GM12878 (cell line): ENCODE results near the gene CRHR2. TPM values are rescaled to one million over a fixed set of nuclear protein-coding genes. Genes with fewer than 3 reads are reported as not detected.

Source experiments
- ATAC-seq: fragments of 200-7000 bp; cut with Tn5 transposase; 3 replicates; pipeline ENCODE4 v1.9.1; 2020; ENCODE audit warnings: mild to moderate bottlenecking, moderate library complexity
- BruUV-seq: library from RNA; stranded (reverse); fragments of 400-500 nt; replicated peaks from 2 replicates; lab custom pipeline; 2021; lab: Mats Ljungman, UMichigan
- CTCF ChIA-PET: fragments of 300-600 bp; sonication (Branson Sonifier 250); formaldehyde crosslinking; extraction: SDS; loops from one replicate; lab custom pipeline; 2021; ENCODE audit warnings: inconsistent platforms; lab: Yijun Ruan, JAX
- POLR2A ChIA-PET: fragments of 350-600 bp; formaldehyde crosslinking; extraction: SDS; loops from one replicate; lab custom pipeline; 2021; ENCODE audit warnings: inconsistent platforms; lab: Charles Lee
- RAD21 ChIA-PET: fragments of 300-600 bp; sonication (Branson Sonifier 250); formaldehyde crosslinking; loops from one replicate; lab custom pipeline; 2023; ENCODE audit warnings: antibody characterized with exemption; ENCODE audit not compliant: unreplicated experiment; lab: Charles Lee
- SMC1A ChIA-PET: fragments of 300-600 bp; sonication (Branson Sonifier 250); formaldehyde crosslinking; loops from one replicate; lab custom pipeline; 2023; ENCODE audit not compliant: unreplicated experiment, uncharacterized antibody; lab: Charles Lee
- DNase-seq: peaks from one replicate; pipeline ENCODE4 v3.0.0-alpha.2; 2011; ENCODE audit warnings: low read depth, low spot score
- FAIRE-seq: peaks from 3 replicates; lab custom pipeline; 2011; peaks lifted over from hg19 to GRCh38; lab: Jason Lieb, UNC
- H2AFZ ChIP-seq: 2 replicates; pipeline ENCODE4 v1.6.0; 2011; ENCODE audit warnings: low read depth, low read length, control low read depth; ENCODE audit not compliant: control insufficient read depth
- H3K27ac ChIP-seq: 2 replicates; pipeline ENCODE4 v1.5.1; 2011; ENCODE audit warnings: control low read depth; ENCODE audit not compliant: control insufficient read depth, insufficient read depth
- H3K27me3 ChIP-seq, 2 experiments: replicated peaks in 1 of 2; 2 replicates each; pipeline versions ENCODE4 v1.6.0 to v1.6.1; 2011; ENCODE audit warnings: low read length in 1 of 2; ENCODE audit not compliant: control insufficient read depth in 2 of 2, insufficient read depth in 2 of 2
- H3K36me3 ChIP-seq, 2 experiments: 2 replicates each; pipeline ENCODE4 v1.5.1; 2011; ENCODE audit warnings: low read length in 1 of 2; ENCODE audit not compliant: control insufficient read depth in 2 of 2, insufficient read depth in 2 of 2
- H3K4me1 ChIP-seq: 2 replicates; pipeline ENCODE4 v1.6.1; 2011; ENCODE audit warnings: mild to moderate bottlenecking, low read length, moderate library complexity, mixed read lengths; ENCODE audit not compliant: control insufficient read depth, insufficient read depth
- H3K4me2 ChIP-seq: 2 replicates; pipeline ENCODE4 v1.6.0; 2011; ENCODE audit warnings: control low read depth; ENCODE audit not compliant: control insufficient read depth, insufficient read depth
- H3K4me3 ChIP-seq: fragments of 200-600 bp; sonication (generic); 2 replicates; pipeline ENCODE4 v1.5.1; 2016
- H3K79me2 ChIP-seq: 2 replicates; pipeline ENCODE4 v1.6.0; 2011; ENCODE audit warnings: low read length; ENCODE audit not compliant: control insufficient read depth, insufficient read depth
- H3K9ac ChIP-seq: 2 replicates; pipeline ENCODE4 v1.8.0; 2011; ENCODE audit warnings: low read length, control low read depth, mixed read lengths; ENCODE audit not compliant: control insufficient read depth, insufficient read depth
- H3K9me3 ChIP-seq: replicated peaks from 3 replicates; pipeline ENCODE4 v1.5.1; 2011; ENCODE audit warnings: mild to moderate bottlenecking, low read length; ENCODE audit not compliant: control insufficient read depth, insufficient read depth
- H4K20me1 ChIP-seq: 2 replicates; pipeline ENCODE4 v1.6.0; 2011; ENCODE audit not compliant: control insufficient read depth, insufficient read depth
- CHD4 ChIP-seq: fragments of 200-600 bp; sonication (generic); IDR thresholded peaks from 2 replicates; pipeline ENCODE4 v1.6.1; 2016; ENCODE audit warnings: mild to moderate bottlenecking
- EGR1 ChIP-seq, 2 experiments: IDR thresholded peaks; 1 replicate in 1 of 2; 2 replicates in 1 of 2; pipeline ENCODE4 v1.6.1; 2011 to 2012; ENCODE audit warnings: low read depth in 2 of 2, low read length in 2 of 2, borderline replicate concordance in 1 of 2, mild to moderate bottlenecking in 1 of 2, moderate library complexity in 1 of 2
- IRF5 ChIP-seq: fragments of 450-650 bp; IDR thresholded peaks from 2 replicates; pipeline ENCODE4 v1.6.1; 2017; ENCODE audit warnings: borderline replicate concordance
- NFXL1 ChIP-seq: fragments of 450-650 bp; IDR thresholded peaks from 2 replicates; pipeline ENCODE4 v1.6.1; 2017; ENCODE audit warnings: antibody characterized with exemption, mild to moderate bottlenecking, borderline replicate concordance
- SMC3 ChIP-seq: IDR thresholded peaks from 2 replicates; pipeline ENCODE4 v1.6.1; 2011; ENCODE audit warnings: low read length, improper control_type of control experiment, borderline replicate concordance
- USF1 ChIP-seq: IDR thresholded peaks from 2 replicates; pipeline ENCODE4 v1.6.1; 2011; ENCODE audit warnings: borderline replicate concordance, low read depth, mild to moderate bottlenecking, moderate library complexity, mixed read lengths, low read length; ENCODE audit not compliant: insufficient read depth; ENCODE audit errors: extremely low read length
- WGBS: methylation state at CpG from one replicate; pipeline ENCODE4 v1.1.6; 2016; ENCODE audit warnings: low lambda C conversion rate; ENCODE audit not compliant: insufficient replicate concordance, insufficient coverage; ENCODE audit errors: missing lambda C conversion rate; 5-methylcytosine and 5-hydroxymethylcytosine counted together
- in situ Hi-C: fragments of 300-500 bp; cut with MboI; formaldehyde crosslinking; loops from 9 replicates; pipeline ENCODE4 v1.14.3; 2018; ENCODE audit warnings: mixed read lengths
- intact Hi-C: fragments of 100-400 bp; cut with micrococcal nuclease; formaldehyde crosslinking; loops from one replicate; pipeline ENCODE4 v1.14.2; 2022; ENCODE audit not compliant: unreplicated experiment
- polyA plus RNA-seq, 11 experiments: library from polyadenylated mRNA; depleted of rRNA in 4 of 11; unstranded in 6 of 11; stranded (reverse) in 5 of 11; fragments of >200 nt; fragmentation: Nextera tagmentation in 4 of 11; fragmentation: Illumina TruSeq in 1 of 11; extraction: Ambion mirVana in 4 of 11; extraction: Trizol in 1 of 11; gene quantifications; 1 replicate in 1 of 11; 2 replicates in 10 of 11; pipeline versions ENCODE4 v1.2.1 to v1.2.3, GENCODE V29; 2011 to 2016; ENCODE audit warnings: inconsistent platforms in 2 of 11, missing spikeins in 2 of 11, low read depth in 1 of 11
- total RNA-seq, 4 experiments: library from RNA; depleted of rRNA in 3 of 4; stranded (reverse); fragments of >200 nt in 3 of 4; fragmentation: Illumina TruSeq in 1 of 4; extraction: Trizol in 1 of 4; gene quantifications; 2 replicates each; pipeline versions ENCODE4 v1.2.1 to v1.2.3, GENCODE V29; 2013 to 2021

CRHR2 gene
- total and polyA plus RNA-seq, 10 of the 15 experiments (the other 5 are each of a cell fraction or from before 2014, with no cell fraction given): not detected

GRCh38 chr7:30668102-30668501 lies 14.2 kb downstream of the CRHR2 start:
- SMC1A ChIA-PET: interaction anchor here (1.5 kb wide), 1 partner anchor 16 kb away, joined by 3 read pairs; no protein-coding TSS in a partner anchor
- H3K4me1 ChIP-seq: no peaks in the 10 kb centered on the region
- H3K27ac ChIP-seq: no peak overlapping the region
- no peak for TF ChIP-seq EGR1 (IDR thresholded peaks at IDR 0.05; ENCODE audit: borderline replicate concordance in 1 of 2, low read depth in 2 of 2, low read length in 2 of 2)
- no peak for TF ChIP-seq NFXL1
- TF ChIP-seq IRF5: no peak
- no peak for TF ChIP-seq CHD4
- no peak for TF ChIP-seq SMC3
- TF ChIP-seq USF1: no peak
- CTCF ChIA-PET: interaction anchor here (0.7 kb wide), 1 partner anchor 1005 kb away, joined by 3 read pairs; no protein-coding TSS in a partner anchor
- H3K27me3 ChIP-seq: no peaks in the 10 kb centered on the region
- BruUV-seq: no TSS peak
- RAD21 ChIA-PET: no interaction called here
- intact Hi-C loops (no loop called here), in situ Hi-C loops (no loop called here)
- no peaks in the 10 kb centered on the region for H4K20me1 ChIP-seq
- H3K79me2 ChIP-seq: no peaks in the 10 kb centered on the region
- H3K9me3 ChIP-seq: no peaks in the 10 kb centered on the region
- H3K4me2 ChIP-seq: no peak overlapping the region
- ATAC-seq (no peak), FAIRE-seq (no peak), DNase-seq (no peak)
- H3K36me3 ChIP-seq: no peaks in the 10 kb centered on the region
- no peak overlapping the region for H3K4me3 ChIP-seq
- H3K9ac ChIP-seq: no peak overlapping the region
- 57% methylated on average over 4 of the region's 4 CpGs for WGBS
- POLR2A ChIA-PET: no interaction called here
- no peak overlapping the region for H2AFZ ChIP-seq
